Urothelium cell line (cell line): ENCODE measurements around the gene RNF223.

Experiments used
- DNase-seq: peaks from one replicate; pipeline ENCODE4 v3.0.0; 2011; ENCODE audit warnings: low spot score, mixed read lengths
- FAIRE-seq: peaks from 2 replicates; lab custom pipeline; 2011; peaks lifted over from hg19 to GRCh38; lab: Jason Lieb, UNC

RNF223 gene

GRCh38 chr1:1048765-1049164, 25.3 kb downstream of the RNF223 start:
- DNase-seq = no peak
- FAIRE-seq = no peak

GRCh38 chr1:1047963-1048362, 26.1 kb downstream of the RNF223 start:
- FAIRE-seq (no peak), DNase-seq (no peak)

GRCh38 chr1:1047407-1047806, 26.7 kb downstream of the RNF223 start:
- DNase-seq (no peak), FAIRE-seq (no peak)

DNA sequence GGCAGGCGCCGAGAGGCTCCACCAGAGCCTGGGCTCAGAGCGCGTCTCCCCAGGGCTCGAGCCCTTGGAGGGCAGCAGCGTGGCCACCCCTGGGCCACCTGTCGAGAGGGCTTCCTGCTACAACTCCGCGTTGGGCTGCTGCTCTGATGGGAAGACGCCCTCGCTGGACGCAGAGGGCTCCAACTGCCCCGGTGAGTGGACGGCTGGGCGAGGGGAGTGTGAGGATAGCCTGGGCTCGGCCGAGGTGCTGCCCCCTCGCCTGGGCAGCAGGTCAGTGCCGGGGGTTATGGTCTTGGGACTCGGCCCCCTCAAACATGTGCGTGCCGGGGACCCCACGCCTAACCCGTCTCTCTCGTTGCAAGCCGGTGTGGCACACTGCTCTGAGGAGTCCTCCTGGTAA, 27.3 kb downstream of the RNF223 start:
- FAIRE-seq = no peak

DNA sequence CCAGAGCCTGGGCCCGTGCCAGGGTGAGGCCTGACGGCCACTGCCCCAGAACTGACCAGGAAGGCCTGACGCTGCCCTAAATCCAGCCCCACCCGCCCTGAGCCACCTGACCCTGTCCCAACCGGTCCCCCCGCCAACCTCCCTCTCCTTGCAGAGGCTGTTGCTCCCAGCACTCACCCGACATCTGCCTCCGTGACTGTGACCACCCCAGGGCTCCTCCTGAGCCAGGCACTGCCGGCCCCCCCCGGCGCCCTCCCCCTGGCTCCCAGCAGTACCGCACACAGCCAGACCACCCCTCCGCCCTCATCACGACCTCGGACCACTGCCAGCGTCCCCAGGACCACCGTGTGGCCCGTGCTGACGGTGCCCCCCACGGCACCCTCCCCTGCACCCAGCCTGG, 27.9 kb downstream of the RNF223 start:
- FAIRE-seq = no peak
- no peak for DNase-seq

More for the DNA sequence above, 27.3 kb downstream of the RNF223 start:
- DNase-seq = no peak

DNA sequence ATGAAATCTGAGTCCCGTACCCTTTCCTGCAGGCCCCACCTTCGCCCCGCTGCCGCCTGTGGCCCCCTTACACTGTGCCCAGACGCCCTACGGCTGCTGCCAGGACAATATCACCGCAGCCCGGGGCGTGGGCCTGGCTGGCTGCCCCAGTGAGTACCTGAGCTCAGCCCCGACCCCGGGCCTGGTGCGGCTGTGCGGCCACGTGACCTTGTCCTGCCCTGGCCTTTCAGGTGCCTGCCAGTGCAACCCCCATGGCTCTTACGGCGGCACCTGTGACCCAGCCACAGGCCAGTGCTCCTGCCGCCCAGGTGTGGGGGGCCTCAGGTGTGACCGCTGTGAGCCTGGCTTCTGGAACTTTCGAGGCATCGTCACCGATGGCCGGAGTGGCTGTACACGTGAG, 29.0 kb downstream of the RNF223 start:
- FAIRE-seq (no peak), DNase-seq (no peak)

DNA sequence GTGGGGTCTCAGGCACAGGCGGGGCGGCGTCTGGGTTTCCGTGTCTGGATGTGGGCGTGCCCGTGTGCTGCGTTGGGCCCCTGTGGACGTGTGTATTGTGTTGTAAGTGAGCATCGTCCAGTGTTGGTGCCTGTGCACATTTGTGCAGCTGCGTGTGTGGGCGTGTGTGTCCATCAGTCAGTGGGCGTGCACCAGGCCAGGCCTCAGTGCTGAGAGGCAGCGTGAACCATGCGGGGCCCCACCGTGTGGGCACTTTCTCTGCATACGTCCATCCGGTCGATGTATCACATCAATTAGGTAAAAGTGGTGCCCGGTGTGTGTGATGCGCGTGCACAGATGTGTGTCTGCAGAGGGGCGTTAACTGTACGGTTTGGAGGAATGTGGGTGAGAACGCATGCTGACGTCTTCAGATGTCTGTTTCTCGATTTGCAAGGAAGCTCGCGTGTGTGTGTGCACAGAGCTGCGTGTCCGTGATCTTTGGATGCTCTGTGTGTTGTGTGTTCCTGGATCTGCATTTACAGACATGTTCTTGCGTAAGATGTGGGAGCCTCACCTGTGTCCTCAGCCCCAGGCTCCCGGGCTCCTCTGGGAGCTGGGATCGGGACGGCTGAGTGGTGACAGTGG, 29.5 kb downstream of the RNF223 start:
- DNase-seq (no peak), FAIRE-seq (no peak)

- no peak for FAIRE-seq
- no peak for DNase-seq
Measured at GRCh38 chr1:1043921-1044320, 30.2 kb downstream of the RNF223 start.

DNA sequence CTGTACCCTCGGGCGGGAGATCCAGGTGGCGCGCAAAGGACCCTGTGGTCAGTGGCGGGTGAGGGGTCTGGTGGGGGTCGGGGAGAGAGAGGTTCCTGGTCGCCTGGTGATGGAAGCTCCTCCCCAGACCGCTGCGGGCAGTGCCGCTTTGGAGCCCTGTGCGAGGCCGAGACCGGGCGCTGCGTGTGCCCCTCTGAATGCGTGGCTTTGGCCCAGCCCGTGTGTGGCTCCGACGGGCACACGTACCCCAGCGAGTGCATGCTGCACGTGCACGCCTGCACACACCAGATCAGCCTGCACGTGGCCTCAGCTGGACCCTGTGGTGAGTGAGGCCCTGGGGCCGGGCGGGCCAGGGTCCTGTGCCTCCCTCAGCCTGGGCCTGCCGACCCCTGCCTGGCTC, 30.7 kb downstream of the RNF223 start:
- DNase-seq = no peak
- FAIRE-seq = no peak

GRCh38 chr1:1042835-1043234, 31.3 kb downstream of the RNF223 start:
- DNase-seq (no peak), FAIRE-seq (no peak)

GRCh38 chr1:1041873-1042272, 32.2 kb downstream of the RNF223 start:
- DNase-seq = no peak
- FAIRE-seq = no peak

- DNase-seq (no peak), FAIRE-seq (no peak)
Measured at GRCh38 chr1:1041092-1041523, 33.0 kb downstream of the RNF223 start.

GRCh38 chr1:1040004-1040991, 33.8 kb downstream of the RNF223 start:
- peak; percentile 57 for DNase-seq
- FAIRE-seq = no peak

DNA sequence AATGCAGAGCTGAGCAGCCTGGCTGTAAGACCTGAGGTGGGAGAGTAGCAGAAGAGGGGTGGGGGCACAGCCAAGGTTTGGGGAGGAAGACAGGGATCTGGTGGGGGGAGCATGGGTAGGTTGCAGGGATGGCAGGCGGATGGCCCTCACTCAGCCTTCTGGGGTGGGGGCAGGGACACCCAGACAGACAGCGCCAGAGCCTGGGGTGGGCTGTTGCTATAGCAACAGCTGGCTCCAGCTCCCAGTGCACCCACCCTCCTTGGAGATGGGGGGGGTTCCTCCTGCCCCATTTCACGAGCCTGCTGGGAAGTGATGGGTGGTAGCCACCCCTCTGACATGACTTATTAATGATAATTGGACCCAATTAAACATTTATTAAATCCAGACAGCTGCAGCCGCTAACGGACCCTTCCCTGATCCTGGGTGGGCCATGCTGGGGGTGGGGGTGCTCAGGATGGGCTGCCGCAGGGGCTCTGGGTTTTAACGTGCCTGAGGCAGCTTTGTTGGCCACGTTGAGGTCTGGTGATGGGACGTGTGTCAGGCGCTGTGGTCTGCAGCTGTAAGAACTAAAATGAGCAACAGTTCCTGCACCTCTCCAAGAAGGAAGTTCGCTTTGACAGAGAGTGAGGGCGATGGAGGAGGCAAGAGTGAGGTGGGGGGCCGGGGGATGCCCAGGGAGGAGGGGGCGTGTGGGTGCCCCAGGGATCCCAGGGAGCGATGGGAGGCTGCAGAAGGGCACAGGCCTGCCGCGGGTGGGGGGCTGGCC, 34.8 kb downstream of the RNF223 start:
- no peak for DNase-seq

GRCh38 chr1:1038694-1039093, 35.4 kb downstream of the RNF223 start:
- DNase-seq (no peak), FAIRE-seq (no peak)

More for the DNA sequence above, 34.8 kb downstream of the RNF223 start:
- no peak for FAIRE-seq

DNA sequence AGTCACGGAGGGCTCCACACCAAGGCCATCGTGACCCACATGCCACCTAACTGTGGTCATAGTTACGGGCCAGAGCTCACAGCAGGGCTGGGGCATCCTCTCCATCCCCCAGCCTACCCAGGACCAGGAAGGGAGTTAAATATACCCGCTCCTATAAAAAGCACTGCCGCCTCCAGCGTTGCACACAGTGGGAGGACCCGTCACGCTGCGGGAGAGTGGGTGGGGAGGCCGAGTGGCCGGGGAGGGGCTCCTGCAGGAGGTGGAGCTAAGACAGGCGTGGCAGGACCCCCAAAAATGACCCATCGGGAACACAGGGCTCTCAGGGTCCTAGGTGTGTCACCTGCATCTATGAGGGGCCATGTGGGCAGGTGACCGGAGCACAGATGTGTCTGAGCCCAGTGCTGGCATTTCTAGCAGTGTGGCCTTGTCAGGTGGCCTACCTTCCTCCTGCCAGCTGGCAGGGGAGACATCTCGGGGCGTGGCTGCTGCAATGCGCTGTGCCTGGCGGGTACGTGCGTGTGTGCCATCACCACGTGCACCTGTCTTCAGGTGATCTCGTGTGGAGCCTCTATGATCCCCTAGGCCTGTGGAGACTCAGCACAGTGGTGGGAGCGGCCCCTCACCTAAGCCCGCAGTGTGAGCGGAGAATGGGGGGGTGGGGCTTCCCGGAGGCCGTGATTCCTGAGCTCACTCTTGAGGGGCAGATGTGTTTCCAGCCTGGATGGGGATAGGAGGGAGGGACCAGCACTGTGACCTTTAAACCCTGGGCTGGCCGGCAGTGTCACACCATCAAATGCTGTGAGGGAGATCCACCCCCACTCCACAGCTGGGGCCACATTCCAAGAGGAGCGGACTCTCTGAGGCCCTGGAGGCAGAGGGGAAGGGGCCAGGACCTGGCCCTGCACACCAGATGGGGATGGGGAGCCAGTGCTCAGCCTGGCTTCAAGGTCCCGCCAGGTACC, 36.5 kb downstream of the RNF223 start:
- FAIRE-seq (no peak), DNase-seq (no peak)

DNA sequence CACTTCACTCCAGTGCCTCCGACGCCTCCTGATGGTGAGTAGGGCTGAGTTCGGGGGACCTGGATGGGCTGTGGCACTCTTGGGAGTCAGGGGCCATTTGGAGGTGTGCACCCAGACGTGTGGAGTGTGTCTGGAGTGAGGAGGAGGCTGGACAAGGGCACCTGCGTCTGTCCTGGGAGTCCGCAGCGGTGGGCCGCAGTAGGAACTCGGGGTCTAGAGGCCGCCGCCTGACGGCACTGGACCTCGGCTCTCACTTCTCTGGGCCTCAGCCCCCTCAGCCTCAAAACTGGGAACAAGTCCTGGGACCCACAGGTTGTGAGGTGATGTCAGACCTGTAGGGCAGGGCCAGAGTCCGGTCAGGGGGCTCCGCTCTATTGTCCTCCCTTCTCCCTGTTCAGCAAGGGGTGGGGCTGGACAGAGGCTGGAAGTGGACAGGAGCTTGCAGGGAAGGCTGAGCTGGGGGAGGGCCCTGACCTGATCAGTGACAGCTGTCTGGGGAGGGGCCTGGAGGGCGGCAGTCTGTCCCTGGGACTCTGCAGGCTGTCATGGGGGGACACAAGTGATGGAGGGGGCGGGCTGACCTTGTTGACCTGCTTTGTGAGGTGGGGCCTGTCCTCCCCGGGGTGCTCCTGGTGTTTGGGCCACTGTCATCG, 38.7 kb downstream of the RNF223 start:
- FAIRE-seq (no peak), DNase-seq (no peak)

- FAIRE-seq (no peak), DNase-seq (no peak)
Measured at GRCh38 chr1:1034439-1034781, 39.7 kb downstream of the RNF223 start.

DNA sequence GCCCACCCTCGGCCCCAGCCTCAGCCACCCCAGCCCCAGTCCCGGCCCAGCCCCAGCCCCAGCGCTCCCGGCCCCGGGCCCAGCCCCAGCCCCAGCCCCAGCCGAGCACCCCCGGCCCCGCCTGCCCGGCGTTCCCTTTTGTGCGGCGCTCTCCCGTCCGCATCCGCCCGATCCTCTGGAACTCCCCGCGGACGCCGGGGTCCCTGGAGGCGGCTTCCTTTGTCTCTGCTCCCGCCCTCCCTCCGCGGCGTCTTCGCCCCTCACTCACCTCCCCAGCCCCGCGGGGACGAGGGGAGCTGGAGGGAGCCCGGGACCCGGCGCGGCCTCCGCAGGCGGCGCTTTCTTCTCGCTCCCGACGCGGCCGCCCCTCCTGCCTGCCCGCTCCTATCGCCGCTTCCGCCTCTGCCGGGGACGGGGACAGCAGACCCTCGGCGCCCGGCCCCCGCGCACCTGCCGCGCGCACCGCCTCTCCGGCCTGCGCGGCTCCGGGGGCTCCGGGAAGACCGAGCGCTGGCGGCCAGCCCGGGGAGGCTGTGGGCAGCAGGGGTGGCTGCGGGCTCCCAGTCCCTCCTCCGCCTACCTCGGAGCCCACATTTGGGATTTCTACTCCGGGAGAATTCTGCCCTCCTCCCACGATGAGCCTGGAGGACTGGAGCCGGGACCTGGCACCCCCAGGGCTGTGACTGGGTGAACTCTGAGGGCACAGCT, 40.2 kb downstream of the RNF223 start:
- no peak for FAIRE-seq
- DNase-seq = no peak
